ENCODE measurements around the gene CHERP.
"Not testable (repeated sequence)": the region's sequence is repeated elsewhere in the genome, so short reads cannot be mapped to it uniquely, and the experiment has no call there.

CHERP gene

GRCh38 chr19:16497837-16498236 is 44.4 kb downstream of the CHERP start:
- peaks cover 28% of the 10 kb centered on the region for H3K4me1 Mint-ChIP-seq

GRCh38 chr19:16497042-16497441 is 45.2 kb downstream of the CHERP start:
- Mint-ChIP-seq H3K27ac (no peak overlapping the region), H3K27me3 (no peaks in the 10 kb centered on the region), H3K4me3 (peak overlapping the region; percentile 92 to 96), H3K4me1 (peaks cover 28% of the 10 kb centered on the region), H3K9me3 (no peaks in the 10 kb centered on the region)
- DNase-seq (no peak), ATAC-seq (no peak)

More at GRCh38 chr19:16497837-16498236, 44.4 kb downstream of the CHERP start:
- DNase-seq, result no peak
- Mint-ChIP-seq H3K4me3 (peak overlapping the region; percentile 10 to 96), H3K27me3 (no peaks in the 10 kb centered on the region), H3K9me3 (no peaks in the 10 kb centered on the region), H3K27ac (no peak overlapping the region)
- no peak for ATAC-seq

- peak overlapping the region; percentile 43 to 94 for H3K27ac Mint-ChIP-seq
- H3K9me3 Mint-ChIP-seq, result no peaks in the 10 kb centered on the region
- no peaks in the 10 kb centered on the region for H3K27me3 Mint-ChIP-seq
- ATAC-seq, result no peak
- peaks cover 28% of the 10 kb centered on the region for H3K4me1 Mint-ChIP-seq
- peak overlapping the region; percentile 92 to 96 for H3K4me3 Mint-ChIP-seq
- DNase-seq, result no peak
Observed at GRCh38 chr19:16496613-16496983, 45.6 kb downstream of the CHERP start.

GRCh38 chr19:16495982-16496612 is 46.1 kb downstream of the CHERP start, which contains the start of the genes C19orf44 and CALR3:
Gene C19orf44 (plus strand): TSS chr19:16496394. CDS start chr19:16500793, 4,399 bp downstream.
Gene CALR3 (minus strand): TSS chr19:16496167. CDS start chr19:16496129, 38 bp downstream.
- peak within 1 kb of the TSS; percentile 92 to 94 for H3K27ac Mint-ChIP-seq
- peak; percentile 99 for ATAC-seq
- no peaks in the 10 kb centered on the region for H3K27me3 Mint-ChIP-seq

GRCh38 chr19:16486476-16486875 is 55.8 kb downstream of the CHERP start:
- not testable (repeated sequence) for H3K4me3 Mint-ChIP-seq, ATAC-seq, H3K4me1 Mint-ChIP-seq, H3K9me3 Mint-ChIP-seq, H3K27me3 Mint-ChIP-seq, DNase-seq, H3K27ac Mint-ChIP-seq

More at GRCh38 chr19:16495982-16496612, 46.1 kb downstream of the CHERP start, which contains the start of the genes C19orf44 and CALR3:
- peak within 1 kb of the TSS; percentile 92 to 96 for H3K4me3 Mint-ChIP-seq
- no peaks in the 10 kb centered on the region for H3K9me3 Mint-ChIP-seq
- peaks cover 28% of the 10 kb centered on the region for H3K4me1 Mint-ChIP-seq
- DNase-seq, result peak; percentile 96 to 98

GRCh38 chr19:16482745-16483144 is 59.5 kb downstream of the CHERP start:
- no peak overlapping the region for H3K27ac Mint-ChIP-seq
- ATAC-seq (no peak), DNase-seq (no peak)
- H3K4me1 Mint-ChIP-seq, result no peaks in the 10 kb centered on the region
- H3K27me3 Mint-ChIP-seq, result no peaks in the 10 kb centered on the region
- no peaks in the 10 kb centered on the region for H3K9me3 Mint-ChIP-seq
- H3K4me3 Mint-ChIP-seq, result no peak overlapping the region

GRCh38 chr19:16477311-16477710 is 64.9 kb downstream of the CHERP start:
- H3K9me3 Mint-ChIP-seq, result no peaks in the 10 kb centered on the region
- no peaks in the 10 kb centered on the region for H3K27me3 Mint-ChIP-seq
- no peaks in the 10 kb centered on the region for H3K4me1 Mint-ChIP-seq
- H3K27ac Mint-ChIP-seq, result no peak overlapping the region
- DNase-seq (no peak), ATAC-seq (no peak)
- no peak overlapping the region for H3K4me3 Mint-ChIP-seq

GRCh38 chr19:16476401-16476800 is 65.8 kb downstream of the CHERP start:
- Mint-ChIP-seq H3K4me3 (no peak overlapping the region), H3K4me1 (no peaks in the 10 kb centered on the region), H3K27ac (no peak overlapping the region), H3K27me3 (no peaks in the 10 kb centered on the region), H3K9me3 (no peaks in the 10 kb centered on the region)
- no peak for ATAC-seq
- DNase-seq, result no peak

- no peak overlapping the region for H3K4me3 Mint-ChIP-seq
- DNase-seq (no peak), ATAC-seq (no peak)
- H3K4me1 Mint-ChIP-seq, result peaks cover 22% of the 10 kb centered on the region
- no peaks in the 10 kb centered on the region for H3K27me3 Mint-ChIP-seq
- H3K27ac Mint-ChIP-seq, result no peak overlapping the region
- H3K9me3 Mint-ChIP-seq, result no peaks in the 10 kb centered on the region
Observed at GRCh38 chr19:16473875-16474392, 68.3 kb downstream of the CHERP start.

- Mint-ChIP-seq H3K4me3 (peak overlapping the region; percentile 21 to 37), H3K27ac (no peak overlapping the region), H3K27me3 (no peaks in the 10 kb centered on the region)
Observed at GRCh38 chr19:16472992-16473391, 69.2 kb downstream of the CHERP start.

GRCh38 chr19:16472559-16472899 is 69.7 kb downstream of the CHERP start:
- not testable (repeated sequence) for H3K27ac Mint-ChIP-seq, H3K9me3 Mint-ChIP-seq, H3K27me3 Mint-ChIP-seq, ATAC-seq, DNase-seq
- Mint-ChIP-seq H3K4me3 (peak overlapping the region; percentile 82), H3K4me1 (peaks cover 34% of the 10 kb centered on the region)

More at GRCh38 chr19:16472992-16473391, 69.2 kb downstream of the CHERP start:
- peaks cover 30% of the 10 kb centered on the region for H3K4me1 Mint-ChIP-seq
- DNase-seq (no peak), ATAC-seq (no peak)
- H3K9me3 Mint-ChIP-seq, result no peaks in the 10 kb centered on the region

GRCh38 chr19:16470911-16471811 is 71.1 kb downstream of the CHERP start:
- peak; percentile 54 for ATAC-seq
- no peaks in the 10 kb centered on the region for H3K27me3 Mint-ChIP-seq
- H3K4me3 Mint-ChIP-seq, result peak overlapping the region; percentile 83 to 87
- peak overlapping the region in 1 of 2 donors; percentile 11 for H3K27ac Mint-ChIP-seq
- H3K9me3 Mint-ChIP-seq, result no peaks in the 10 kb centered on the region
- peaks cover 44% of the 10 kb centered on the region for H3K4me1 Mint-ChIP-seq
- peak; percentile 21 to 43 for DNase-seq

GRCh38 chr19:16470541-16470910 is 71.7 kb downstream of the CHERP start:
- DNase-seq, result no peak
- Mint-ChIP-seq H3K4me1 (peaks cover 47% of the 10 kb centered on the region), H3K4me3 (peak overlapping the region; percentile 83 to 87), H3K9me3 (no peaks in the 10 kb centered on the region), H3K27ac (no peak overlapping the region), H3K27me3 (no peaks in the 10 kb centered on the region)
- ATAC-seq, result no peak
